ENCODE measurements around the gene PLCB2. TPM values are rescaled to one million over a fixed set of nuclear protein-coding genes. Genes with fewer than 3 reads are reported as not detected.

PLCB2 gene
- total and polyA plus RNA-seq, 12 donors: 2.5 to 100 (median 24.3) TPM

DNA sequence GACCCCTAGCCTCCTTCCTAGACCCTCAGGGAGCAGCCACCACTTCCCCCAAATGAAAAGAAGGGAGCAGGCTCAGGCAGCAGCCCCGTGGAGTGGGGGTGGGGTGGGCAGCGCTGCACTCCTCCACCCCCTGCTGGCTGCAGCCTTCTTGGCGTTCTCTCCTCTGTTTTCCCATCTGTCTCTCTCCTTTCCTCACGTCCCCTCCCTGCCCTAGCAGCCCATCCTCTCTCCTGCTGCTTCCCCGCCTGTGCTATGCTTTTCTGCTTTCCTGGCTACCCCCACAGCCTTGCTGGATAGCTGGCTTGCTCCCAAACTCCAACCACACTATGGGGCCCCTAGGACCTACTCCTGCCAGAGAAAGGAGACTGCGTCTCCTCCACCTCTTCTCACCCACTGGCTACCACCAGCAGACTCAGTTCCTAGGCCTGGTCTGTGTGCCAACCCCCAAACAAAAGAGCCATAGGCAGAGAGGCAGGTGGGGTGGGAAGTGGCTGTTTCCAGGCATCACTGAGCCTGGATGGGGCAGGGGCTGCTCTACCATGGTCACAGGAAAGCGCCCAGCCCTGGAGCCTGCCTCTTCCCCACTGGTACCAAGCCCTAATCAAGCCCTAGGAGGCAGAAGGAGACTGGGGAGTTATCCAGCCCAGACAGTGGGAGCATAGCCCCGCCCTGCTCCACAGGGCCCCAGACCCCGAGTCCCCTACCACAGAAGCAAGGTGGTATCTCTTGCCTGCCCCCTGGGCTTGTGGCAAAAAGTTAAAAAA lies 46.9 kb upstream of the PLCB2 start:
- Histone ChIP-seq H3K4me1 (replicated peaks in 1 of 2) (peaks cover 5 to 16% of the 10 kb centered on the region in 2 donors), H3K36me3 (replicated peaks in 1 of 2) (no peaks in the 10 kb centered on the region), H3K4me3 (no peak overlapping the region), H3K27ac (no peak overlapping the region), H3K9me3 (replicated peaks in 1 of 3) (no peaks in the 10 kb centered on the region), H3K27me3 (no peaks in the 10 kb centered on the region)
- intact Hi-C loops (cut with DNase I): no loop called here
- DNase-seq: peak in 2 of 7 donors; percentile 42 to 62
- no peak for TF ChIP-seq POLR2A (IDR thresholded peaks at IDR 0.05)
- peak in 5 of 6 experiments; percentile 22 to 46 (median 37) for TF ChIP-seq CTCF (IDR thresholded peaks at IDR 0.05)
- 38 to 48% (median 41%) methylated on average over 7 to 9 of the region's 9 CpGs for WGBS, 4 donors

GRCh38 chr15:40353697-40354096 lies 46.0 kb upstream of the PLCB2 start:
- intact Hi-C loops (cut with DNase I): no loop called here
- DNase-seq: peak in 2 of 7 donors; percentile 40 to 41
- Histone ChIP-seq H3K4me3 (no peak overlapping the region), H3K9me3 (replicated peaks in 1 of 3) (no peaks in the 10 kb centered on the region), H3K36me3 (replicated peaks in 1 of 2) (no peaks in the 10 kb centered on the region), H3K27ac (no peak overlapping the region), H3K27me3 (no peaks in the 10 kb centered on the region), H3K4me1 (replicated peaks in 1 of 2) (peaks cover 5 to 15% of the 10 kb centered on the region in 2 donors)
- TF ChIP-seq CTCF (IDR thresholded peaks at IDR 0.05) (no peak), POLR2A (IDR thresholded peaks at IDR 0.05) (no peak)
- 48 to 78% (median 58%) methylated on average over 5 of the region's 5 CpGs for WGBS, 4 donors

DNA sequence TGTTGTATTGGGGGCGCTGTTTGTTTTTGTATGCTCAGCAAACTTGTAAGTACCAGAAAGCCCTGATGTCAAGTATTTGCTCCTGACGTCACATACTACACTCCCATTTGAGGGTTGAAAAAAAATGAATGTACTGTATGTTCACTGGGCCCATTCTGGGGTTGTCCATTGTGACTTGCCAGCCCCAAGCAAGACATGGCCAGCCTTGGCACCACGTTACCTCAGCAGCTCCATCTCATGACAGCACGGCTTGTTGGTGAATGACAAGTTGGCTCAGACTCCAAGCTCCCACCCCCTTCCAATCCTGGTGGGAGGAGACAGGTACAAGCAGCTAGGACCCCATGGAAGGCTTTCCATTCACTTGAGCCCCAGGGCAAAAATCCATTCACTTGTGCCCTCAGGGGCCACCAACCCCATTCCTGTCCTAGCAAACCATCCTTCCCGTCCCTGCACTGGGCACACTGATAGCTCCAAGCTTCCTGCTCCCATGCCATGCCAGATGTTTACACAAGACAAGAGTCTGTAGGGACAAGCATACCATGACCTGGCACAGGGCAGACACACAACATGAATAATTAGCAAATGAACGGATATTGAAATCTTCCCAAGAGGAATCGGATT lies 44.7 kb upstream of the PLCB2 start:
- TF ChIP-seq CTCF (IDR thresholded peaks at IDR 0.05): no peak
- TF ChIP-seq POLR2A (IDR thresholded peaks at IDR 0.05): no peak
- Histone ChIP-seq H3K27ac (no peak overlapping the region), H3K27me3 (no peaks in the 10 kb centered on the region), H3K9me3 (replicated peaks in 1 of 3) (no peaks in the 10 kb centered on the region), H3K4me3 (no peak overlapping the region), H3K4me1 (replicated peaks in 1 of 2) (peaks cover 0 to 6% of the 10 kb centered on the region in 2 donors), H3K36me3 (replicated peaks in 1 of 2) (no peaks in the 10 kb centered on the region)
- intact Hi-C loops (cut with DNase I): no loop called here
- DNase-seq: no peak
- WGBS, 4 donors: 79 to 87% (median 83%) methylated on average over 7 of the region's 7 CpGs

- WGBS, 4 donors: 93 to 97% (median 96%) methylated on average over 5 of the region's 5 CpGs
- Histone ChIP-seq H3K9me3 (replicated peaks in 1 of 3) (no peaks in the 10 kb centered on the region), H3K36me3 (replicated peaks in 1 of 2) (no peaks in the 10 kb centered on the region), H3K4me3 (no peak overlapping the region), H3K27me3 (no peaks in the 10 kb centered on the region), H3K27ac (no peak overlapping the region), H3K4me1 (replicated peaks in 1 of 2) (peaks cover 0 to 4% of the 10 kb centered on the region in 2 donors)
- intact Hi-C loops (cut with DNase I): no loop called here
- TF ChIP-seq POLR2A (IDR thresholded peaks at IDR 0.05) (no peak), CTCF (IDR thresholded peaks at IDR 0.05) (no peak)
- no peak for DNase-seq
Measured at GRCh38 chr15:40349163-40349562, 41.4 kb upstream of the PLCB2 start.
